ENCODE results near the gene TMEM141. TPM values are rescaled to one million over a fixed set of nuclear protein-coding genes. Genes with fewer than 3 reads are reported as not detected.

The TMEM141 gene
- polyA plus RNA-seq, 1 of the 3 experiments (the other 2 are of a cell fraction), result 112 TPM

DNA sequence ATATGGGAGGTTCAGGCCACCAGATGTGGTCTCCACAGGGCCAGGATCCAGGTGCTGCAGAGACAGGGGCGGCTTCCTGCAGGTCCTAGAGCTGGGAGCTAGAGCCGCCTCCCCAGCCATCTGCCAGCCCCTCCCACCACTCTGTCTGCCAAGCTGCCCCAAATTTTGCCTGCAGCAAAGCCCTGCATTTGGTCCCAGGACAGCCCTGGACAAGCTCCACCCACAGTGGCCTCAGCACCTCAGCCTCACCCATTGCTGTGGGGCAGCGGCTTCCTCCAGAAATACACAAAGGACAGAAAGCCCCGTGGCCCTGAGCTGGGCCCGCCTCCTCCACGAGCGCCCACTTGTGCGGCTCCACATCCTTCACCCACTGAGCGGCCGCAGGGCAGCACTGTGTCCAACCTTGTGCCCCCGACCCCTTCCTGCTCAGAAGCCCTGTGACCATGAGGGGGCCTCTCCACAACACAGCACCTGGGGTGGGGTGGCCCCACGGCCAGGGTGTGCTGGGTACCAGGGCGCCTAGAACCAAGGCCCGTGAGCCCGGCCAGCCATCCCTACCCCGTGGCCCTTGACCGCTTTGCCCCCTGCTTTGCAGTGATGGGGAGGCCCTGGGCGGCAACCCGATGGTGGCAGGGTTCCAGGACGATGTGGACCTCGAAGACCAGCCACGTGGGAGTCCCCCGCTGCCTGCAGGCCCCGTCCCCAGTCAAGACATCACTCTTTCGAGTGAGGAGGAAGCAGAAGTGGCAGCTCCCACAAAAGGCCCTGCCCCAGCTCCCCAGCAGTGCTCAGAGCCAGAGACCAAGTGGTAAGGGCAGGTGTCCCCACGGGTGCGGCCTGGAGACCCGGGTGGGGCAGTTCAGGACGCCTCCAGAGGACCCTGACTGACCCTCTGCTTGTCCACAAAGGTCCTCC, 47.4 kb downstream of the TMEM141 start:
- POLR2A ChIA-PET, result interaction anchor here (0.7 to 1.1 kb wide), 2 partner anchors 9 to 12 kb away, joined by 3 to 4 read pairs; no protein-coding TSS in a partner anchor

DNA sequence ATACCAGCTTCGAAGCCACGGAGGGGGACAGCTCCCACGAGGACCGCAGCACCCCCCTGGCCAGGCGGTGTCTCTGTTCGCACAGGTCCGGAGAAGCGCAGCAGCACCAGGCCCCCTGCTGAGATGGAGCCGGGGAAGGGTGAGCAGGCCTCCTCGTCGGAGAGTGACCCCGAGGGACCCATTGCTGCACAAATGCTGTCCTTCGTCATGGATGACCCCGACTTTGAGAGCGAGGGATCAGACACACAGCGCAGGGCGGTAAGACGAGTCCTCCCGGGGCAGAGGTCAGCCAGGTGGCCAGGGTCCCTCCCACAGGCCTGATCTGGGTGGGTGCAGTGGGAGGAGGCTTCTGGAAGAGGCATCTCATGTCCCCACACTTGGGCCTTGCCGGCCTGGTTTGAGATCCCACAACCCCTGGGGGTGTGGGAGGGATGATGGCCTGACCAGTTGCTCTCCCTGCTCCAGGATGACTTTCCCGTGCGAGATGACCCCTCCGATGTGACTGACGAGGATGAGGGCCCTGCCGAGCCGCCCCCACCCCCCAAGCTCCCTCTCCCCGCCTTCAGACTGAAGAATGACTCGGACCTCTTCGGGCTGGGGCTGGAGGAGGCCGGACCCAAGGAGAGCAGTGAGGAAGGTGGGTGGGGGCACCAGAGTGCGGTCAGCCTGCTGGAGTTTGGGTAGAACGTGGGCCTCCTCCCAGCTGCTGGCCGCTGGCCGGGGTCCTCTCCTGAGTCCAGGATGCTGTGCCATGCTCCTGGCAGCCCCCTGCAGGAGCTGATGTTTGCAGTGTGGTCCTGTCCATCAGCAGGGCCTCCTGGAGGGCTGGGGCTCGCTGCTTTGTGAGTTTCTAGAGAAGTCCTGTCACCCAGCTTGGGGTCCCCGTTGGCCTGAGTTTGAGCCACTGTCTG, 48.3 kb downstream of the TMEM141 start:
- TF ChIP-seq, protein P1, sequence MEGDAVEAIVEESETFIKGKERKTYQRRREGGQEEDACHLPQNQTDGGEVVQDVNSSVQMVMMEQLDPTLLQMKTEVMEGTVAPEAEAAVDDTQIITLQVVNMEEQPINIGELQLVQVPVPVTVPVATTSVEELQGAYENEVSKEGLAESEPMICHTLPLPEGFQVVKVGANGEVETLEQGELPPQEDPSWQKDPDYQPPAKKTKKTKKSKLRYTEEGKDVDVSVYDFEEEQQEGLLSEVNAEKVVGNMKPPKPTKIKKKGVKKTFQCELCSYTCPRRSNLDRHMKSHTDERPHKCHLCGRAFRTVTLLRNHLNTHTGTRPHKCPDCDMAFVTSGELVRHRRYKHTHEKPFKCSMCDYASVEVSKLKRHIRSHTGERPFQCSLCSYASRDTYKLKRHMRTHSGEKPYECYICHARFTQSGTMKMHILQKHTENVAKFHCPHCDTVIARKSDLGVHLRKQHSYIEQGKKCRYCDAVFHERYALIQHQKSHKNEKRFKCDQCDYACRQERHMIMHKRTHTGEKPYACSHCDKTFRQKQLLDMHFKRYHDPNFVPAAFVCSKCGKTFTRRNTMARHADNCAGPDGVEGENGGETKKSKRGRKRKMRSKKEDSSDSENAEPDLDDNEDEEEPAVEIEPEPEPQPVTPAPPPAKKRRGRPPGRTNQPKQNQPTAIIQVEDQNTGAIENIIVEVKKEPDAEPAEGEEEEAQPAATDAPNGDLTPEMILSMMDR (IDR thresholded peaks at IDR 0.05), result no peak
- TF ChIP-seq RAD21 (IDR thresholded peaks at IDR 0.05; ENCODE audit: low read length) (no peak), MEF2A (IDR thresholded peaks at IDR 0.05; ENCODE audit: borderline replicate concordance, low read depth) (no peak), YY1 (IDR thresholded peaks at IDR 0.05; ENCODE audit: low read depth) (no peak), GATA2 (CRISPR knock-in tag; IDR thresholded peaks at IDR 0.05) (no peak), EP300 (IDR thresholded peaks at IDR 0.05; ENCODE audit: borderline replicate concordance in 1 of 2, low read depth in 1 of 2, low read length in 1 of 2) (no peak), FOXJ3 (CRISPR knock-in tag; IDR thresholded peaks at IDR 0.05) (no peak), NFIC (IDR thresholded peaks at IDR 0.05; ENCODE audit: borderline replicate concordance) (no peak), GABPA (IDR thresholded peaks at IDR 0.05; ENCODE audit: low read depth) (no peak), ELF1 (IDR thresholded peaks at IDR 0.05) (no peak)
- Histone ChIP-seq H3K4me2 (no peak overlapping the region), H3K9ac (no peak overlapping the region), H3K36me3 (replicated peaks in 1 of 2; ENCODE audit: control insufficient read depth in 1 of 2, insufficient read depth in 2 of 2, low read length in 1 of 2) (peaks cover 0 to 16% of the 10 kb centered on the region in 2 experiments), H3K79me2 (ENCODE audit: insufficient read depth) (no peaks in the 10 kb centered on the region), H3K9me3 (no peaks in the 10 kb centered on the region), H2AFZ (ENCODE audit: low read depth) (no peak overlapping the region), H3K4me3 (ENCODE audit: low read depth in 2 of 2, low read length in 1 of 2) (no peak overlapping the region), H3K9me2 (no peaks in the 10 kb centered on the region), H3K27ac (ENCODE audit: low read depth in 2 of 2, low read length in 1 of 2) (no peak overlapping the region; a peak in 1 of 4 replicates), H4K20me1 (ENCODE audit: insufficient read depth) (peaks cover 10% of the 10 kb centered on the region; the same call in 1 of the 2 replicates), H3K27me3 (ENCODE audit: insufficient read depth) (no peaks in the 10 kb centered on the region), H3K4me1 (ENCODE audit: control insufficient read depth in 1 of 2, insufficient read depth in 2 of 2, low read depth in 1 of 2, low read length in 1 of 2) (peaks cover 24 to 29% of the 10 kb centered on the region in 2 experiments; a peak in 2 of 4 replicates), H3F3A (replicated peaks; ENCODE audit: insufficient read depth) (peaks cover 19% of the 10 kb centered on the region)
- ChIA-PET POLR2A (interaction anchor here (0.9 to 1.8 kb wide), 2 partner anchors 10 to 39 kb away, joined by 4 to 6 read pairs; no protein-coding TSS in a partner anchor), CTCF (no interaction called here)
- WGBS (ENCODE audit: low lambda C conversion rate), result 94% methylated on average over 15 of the region's 36 CpGs
- DNase-seq, result no peak

More for the DNA sequence above, 47.4 kb downstream of the TMEM141 start:
- Histone ChIP-seq H3K9me2 (no peaks in the 10 kb centered on the region), H3K4me1 (ENCODE audit: control insufficient read depth in 1 of 2, insufficient read depth in 2 of 2, low read depth in 1 of 2, low read length in 1 of 2) (peaks cover 23 to 28% of the 10 kb centered on the region in 2 experiments; a peak in 2 of 4 replicates), H2AFZ (ENCODE audit: low read depth) (no peak overlapping the region), H3K36me3 (replicated peaks in 1 of 2; ENCODE audit: control insufficient read depth in 1 of 2, insufficient read depth in 2 of 2, low read length in 1 of 2) (peaks cover 4 to 20% of the 10 kb centered on the region in 2 experiments), H3K79me2 (ENCODE audit: insufficient read depth) (no peaks in the 10 kb centered on the region), H3K27me3 (ENCODE audit: insufficient read depth) (no peaks in the 10 kb centered on the region), H3K27ac (ENCODE audit: low read depth in 2 of 2, low read length in 1 of 2) (no peak overlapping the region; a peak in 1 of 4 replicates), H3F3A (replicated peaks; ENCODE audit: insufficient read depth) (peaks cover 19% of the 10 kb centered on the region), H3K4me2 (no peak overlapping the region), H3K9me3 (no peaks in the 10 kb centered on the region), H3K4me3 (ENCODE audit: low read depth in 2 of 2, low read length in 1 of 2) (no peak overlapping the region), H3K9ac (no peak overlapping the region), H4K20me1 (ENCODE audit: insufficient read depth) (peaks cover 10% of the 10 kb centered on the region; the same call in 1 of the 2 replicates)
- DNase-seq, result no peak
- TF ChIP-seq, protein P2, sequence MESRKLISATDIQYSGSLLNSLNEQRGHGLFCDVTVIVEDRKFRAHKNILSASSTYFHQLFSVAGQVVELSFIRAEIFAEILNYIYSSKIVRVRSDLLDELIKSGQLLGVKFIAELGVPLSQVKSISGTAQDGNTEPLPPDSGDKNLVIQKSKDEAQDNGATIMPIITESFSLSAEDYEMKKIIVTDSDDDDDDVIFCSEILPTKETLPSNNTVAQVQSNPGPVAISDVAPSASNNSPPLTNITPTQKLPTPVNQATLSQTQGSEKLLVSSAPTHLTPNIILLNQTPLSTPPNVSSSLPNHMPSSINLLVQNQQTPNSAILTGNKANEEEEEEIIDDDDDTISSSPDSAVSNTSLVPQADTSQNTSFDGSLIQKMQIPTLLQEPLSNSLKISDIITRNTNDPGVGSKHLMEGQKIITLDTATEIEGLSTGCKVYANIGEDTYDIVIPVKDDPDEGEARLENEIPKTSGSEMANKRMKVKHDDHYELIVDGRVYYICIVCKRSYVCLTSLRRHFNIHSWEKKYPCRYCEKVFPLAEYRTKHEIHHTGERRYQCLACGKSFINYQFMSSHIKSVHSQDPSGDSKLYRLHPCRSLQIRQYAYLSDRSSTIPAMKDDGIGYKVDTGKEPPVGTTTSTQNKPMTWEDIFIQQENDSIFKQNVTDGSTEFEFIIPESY (IDR thresholded peaks at IDR 0.05; ENCODE audit: borderline replicate concordance, low read depth), result no peak
- TF ChIP-seq CHD2 (IDR thresholded peaks at IDR 0.05; ENCODE audit: low read length, partially characterized antibody), result no peak
- TF ChIP-seq, protein P3, sequence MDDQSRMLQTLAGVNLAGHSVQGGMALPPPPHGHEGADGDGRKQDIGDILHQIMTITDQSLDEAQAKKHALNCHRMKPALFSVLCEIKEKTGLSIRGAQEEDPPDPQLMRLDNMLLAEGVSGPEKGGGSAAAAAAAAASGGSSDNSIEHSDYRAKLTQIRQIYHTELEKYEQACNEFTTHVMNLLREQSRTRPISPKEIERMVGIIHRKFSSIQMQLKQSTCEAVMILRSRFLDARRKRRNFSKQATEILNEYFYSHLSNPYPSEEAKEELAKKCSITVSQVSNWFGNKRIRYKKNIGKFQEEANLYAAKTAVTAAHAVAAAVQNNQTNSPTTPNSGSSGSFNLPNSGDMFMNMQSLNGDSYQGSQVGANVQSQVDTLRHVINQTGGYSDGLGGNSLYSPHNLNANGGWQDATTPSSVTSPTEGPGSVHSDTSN (IDR thresholded peaks at IDR 0.05), result no peak
- 94% methylated on average over 18 of the region's 29 CpGs for WGBS (ENCODE audit: low lambda C conversion rate)
- CTCF ChIA-PET, result interaction anchor here (1.0 to 1.5 kb wide), 2 partner anchors 9 to 225 kb away, joined by 3 read pairs; no protein-coding TSS in a partner anchor
